Keratinocyte (primary cell): ENCODE measurements around the gene GGACT.

Source experiments
- CTCF ChIP-seq, 3 experiments: IDR thresholded peaks in 1 of 3; conservative IDR thresholded peaks in 1 of 3; optimal IDR thresholded peaks in 1 of 3; 2 replicates in 2 of 3; 3 replicates in 1 of 3; pipeline versions ENCODE3 to v1.5.1; 2011; ENCODE audit warnings: low read length in 3 of 3, mild to moderate bottlenecking in 3 of 3, moderate library complexity in 2 of 3, control low read depth in 1 of 3, inconsistent platforms in 1 of 3; ENCODE audit not compliant: insufficient read depth in 2 of 3; ENCODE audit errors: extremely low read depth in 1 of 3
- EZH2 ChIP-seq: IDR thresholded peaks from one replicate; pipeline ENCODE4 v1.6.1; 2012; ENCODE audit warnings: inconsistent platforms, mild to moderate bottlenecking, low read length, moderate library complexity

- TF ChIP-seq EZH2 (no peak), CTCF (optimal IDR thresholded peaks at IDR 0.05 in 1 of 3, IDR thresholded peaks at IDR 0.05 in 1 of 3, conservative IDR thresholded peaks at IDR 0.05 in 1 of 3; ENCODE audit: extremely low read depth in 1 of 3, insufficient read depth in 2 of 3, low read length in 3 of 3) (no peak)
These were observed 85.0 kb downstream of the GGACT start for GRCh38 chr13:100503622-100504021.
